ENCODE results near the gene PIK3R1. TPM values are rescaled to one million over a fixed set of nuclear protein-coding genes. Genes with fewer than 3 reads are reported as not detected.

The PIK3R1 gene
- total RNA-seq, 1 donor from 2014 or later, result 89.3 TPM

DNA sequence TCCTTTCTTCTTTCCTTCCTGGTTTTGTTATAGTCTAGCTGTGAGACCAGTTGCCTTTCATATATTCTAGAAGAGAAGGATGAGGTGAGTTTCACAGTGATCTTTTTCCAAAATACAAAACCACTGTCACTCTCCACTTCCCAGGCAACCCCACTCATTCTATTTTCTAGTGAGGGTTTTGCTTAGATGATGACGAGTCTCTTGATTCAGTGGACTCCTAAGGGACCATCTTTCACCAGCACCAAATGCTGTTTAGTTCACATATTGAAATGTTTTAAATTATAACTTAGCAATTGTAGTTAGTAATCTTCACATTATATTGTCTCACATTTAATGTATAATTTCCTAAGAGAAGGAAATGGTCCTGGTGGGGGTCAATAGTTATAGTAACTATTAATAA is 25.2 kb downstream of the PIK3R1 start:
- intact Hi-C loops (cut with DNase I), result no loop called here
- H3K4me1 ChIP-seq, result peaks cover 2 to 62% of the 10 kb centered on the region in 2 donors
- DNase-seq (ENCODE audit: low spot score in 2 of 2), result no peak
- no peaks in the 10 kb centered on the region for H3K36me3 ChIP-seq
- H3K4me3 ChIP-seq, result no peak overlapping the region
- H3K27me3 ChIP-seq, result no peaks in the 10 kb centered on the region
- H3K27ac ChIP-seq, result peak overlapping the region; percentile 39 to 63
- TF ChIP-seq, protein P1, sequence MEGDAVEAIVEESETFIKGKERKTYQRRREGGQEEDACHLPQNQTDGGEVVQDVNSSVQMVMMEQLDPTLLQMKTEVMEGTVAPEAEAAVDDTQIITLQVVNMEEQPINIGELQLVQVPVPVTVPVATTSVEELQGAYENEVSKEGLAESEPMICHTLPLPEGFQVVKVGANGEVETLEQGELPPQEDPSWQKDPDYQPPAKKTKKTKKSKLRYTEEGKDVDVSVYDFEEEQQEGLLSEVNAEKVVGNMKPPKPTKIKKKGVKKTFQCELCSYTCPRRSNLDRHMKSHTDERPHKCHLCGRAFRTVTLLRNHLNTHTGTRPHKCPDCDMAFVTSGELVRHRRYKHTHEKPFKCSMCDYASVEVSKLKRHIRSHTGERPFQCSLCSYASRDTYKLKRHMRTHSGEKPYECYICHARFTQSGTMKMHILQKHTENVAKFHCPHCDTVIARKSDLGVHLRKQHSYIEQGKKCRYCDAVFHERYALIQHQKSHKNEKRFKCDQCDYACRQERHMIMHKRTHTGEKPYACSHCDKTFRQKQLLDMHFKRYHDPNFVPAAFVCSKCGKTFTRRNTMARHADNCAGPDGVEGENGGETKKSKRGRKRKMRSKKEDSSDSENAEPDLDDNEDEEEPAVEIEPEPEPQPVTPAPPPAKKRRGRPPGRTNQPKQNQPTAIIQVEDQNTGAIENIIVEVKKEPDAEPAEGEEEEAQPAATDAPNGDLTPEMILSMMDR (IDR thresholded peaks at IDR 0.05), result no peak
- no peaks in the 10 kb centered on the region for H3K9me3 ChIP-seq

DNA sequence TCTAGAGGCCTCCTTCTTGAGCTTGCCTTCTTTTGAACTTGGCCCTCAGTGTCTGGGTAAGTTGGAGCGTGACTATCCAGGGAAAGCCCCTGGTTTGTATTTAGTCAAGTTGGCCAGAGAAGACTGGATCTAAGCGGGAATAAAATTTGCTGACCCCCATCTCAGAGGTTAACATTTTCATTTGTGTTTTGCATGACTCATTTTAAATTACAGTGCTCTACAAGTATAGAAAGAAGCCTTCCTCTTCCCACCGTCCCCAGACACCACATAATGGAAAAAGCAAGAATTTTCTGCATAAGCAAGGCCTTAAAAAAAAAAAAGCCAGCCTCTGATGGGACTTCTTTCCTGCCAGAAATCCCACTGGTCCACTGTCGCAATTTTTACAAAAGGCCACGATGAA is 27.2 kb downstream of the PIK3R1 start:
- no peaks in the 10 kb centered on the region for H3K9me3 ChIP-seq
- no peaks in the 10 kb centered on the region for H3K36me3 ChIP-seq
- DNase-seq (ENCODE audit: low spot score in 2 of 2), result no peak
- peak overlapping the region; percentile 25 to 40 for H3K27ac ChIP-seq
- TF ChIP-seq, protein P1 (IDR thresholded peaks at IDR 0.05), result no peak
- intact Hi-C loops (cut with DNase I), result no loop called here
- H3K4me1 ChIP-seq, result peaks cover 2 to 50% of the 10 kb centered on the region in 2 donors
- H3K4me3 ChIP-seq, result no peak overlapping the region
- no peaks in the 10 kb centered on the region for H3K27me3 ChIP-seq

DNA sequence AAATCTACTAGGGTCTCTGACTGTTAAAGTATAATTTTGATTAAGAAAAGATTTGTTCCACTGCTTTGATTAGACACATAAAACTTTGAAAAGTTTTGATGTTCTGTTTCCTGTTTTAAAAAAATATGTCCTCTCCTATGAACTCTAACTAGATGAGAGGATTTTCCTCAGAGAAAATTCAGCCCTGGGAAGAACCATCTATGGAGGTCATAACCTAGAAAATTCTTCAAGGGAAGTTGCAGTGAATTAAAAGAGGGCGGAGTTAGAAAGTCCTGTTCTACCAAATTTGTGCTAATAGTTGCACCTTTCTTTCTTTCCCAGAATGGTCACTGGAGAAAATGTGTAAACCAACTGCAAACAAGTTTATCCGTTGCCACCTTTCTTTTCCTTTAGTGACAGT is 27.7 kb downstream of the PIK3R1 start:
- H3K4me1 ChIP-seq, result peaks cover 2 to 44% of the 10 kb centered on the region in 2 donors
- TF ChIP-seq, protein P1 (IDR thresholded peaks at IDR 0.05), result no peak

DNA sequence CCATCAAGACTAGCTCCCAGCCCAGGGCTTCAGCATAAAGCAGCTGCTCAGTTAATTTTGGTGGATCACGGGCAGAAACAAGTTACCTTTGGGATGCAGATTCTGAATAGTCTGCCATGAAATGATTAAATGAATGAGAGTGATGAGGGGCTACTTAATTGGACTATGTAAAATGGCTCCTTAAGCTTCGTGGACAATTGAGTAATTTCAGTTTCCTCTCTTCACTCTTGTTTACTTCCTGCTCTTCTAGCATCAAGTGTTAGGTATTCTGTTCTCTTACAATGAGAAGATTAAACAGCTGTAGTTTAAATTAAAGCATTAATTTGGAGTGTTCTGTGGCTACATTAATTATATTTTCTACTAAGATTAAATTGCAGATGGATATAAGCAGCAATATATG is 28.1 kb downstream of the PIK3R1 start:
- TF ChIP-seq, protein P1 (IDR thresholded peaks at IDR 0.05), result no peak
- H3K4me1 ChIP-seq, result peaks cover 2 to 42% of the 10 kb centered on the region in 2 donors
- peak overlapping the region in 1 of 2 donors; percentile 25 for H3K27ac ChIP-seq
- H3K9me3 ChIP-seq, result no peaks in the 10 kb centered on the region
- no peaks in the 10 kb centered on the region for H3K27me3 ChIP-seq
- DNase-seq (ENCODE audit: low spot score in 2 of 2), result no peak
- H3K4me3 ChIP-seq, result no peak overlapping the region
- no peaks in the 10 kb centered on the region for H3K36me3 ChIP-seq
- intact Hi-C loops (cut with DNase I), result no loop called here

More for the DNA sequence above, 27.7 kb downstream of the PIK3R1 start:
- Histone ChIP-seq H3K27me3 (no peaks in the 10 kb centered on the region), H3K27ac (peak overlapping the region in 1 of 2 donors; percentile 25), H3K36me3 (no peaks in the 10 kb centered on the region), H3K4me3 (no peak overlapping the region), H3K9me3 (no peaks in the 10 kb centered on the region)
- no peak for DNase-seq (ENCODE audit: low spot score in 2 of 2)
- intact Hi-C loops (cut with DNase I), result no loop called here

DNA sequence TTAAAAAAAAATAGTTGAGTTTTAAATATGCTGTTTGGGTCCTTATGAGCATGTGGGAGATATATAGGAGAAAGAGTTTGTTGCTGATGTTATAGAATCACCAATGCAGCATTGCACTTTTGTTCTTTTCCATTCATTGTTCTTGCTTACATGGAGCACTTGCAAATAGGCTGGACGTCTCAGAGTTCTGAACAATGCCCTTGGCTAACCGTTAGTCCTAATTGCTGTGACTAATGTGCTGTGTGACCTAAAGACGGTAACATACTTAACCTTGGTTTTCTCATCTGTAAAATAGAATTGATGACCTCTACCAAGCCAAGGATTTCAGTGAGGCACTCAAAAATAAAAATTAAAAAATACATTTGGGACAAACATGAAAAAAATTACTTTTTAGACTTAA is 29.8 kb downstream of the PIK3R1 start:
- Histone ChIP-seq H3K27ac (no peak overlapping the region), H3K4me3 (no peak overlapping the region), H3K9me3 (no peaks in the 10 kb centered on the region), H3K36me3 (no peaks in the 10 kb centered on the region), H3K4me1 (peaks cover 7 to 46% of the 10 kb centered on the region in 2 donors), H3K27me3 (no peaks in the 10 kb centered on the region)
- intact Hi-C loops (cut with DNase I), result no loop called here
- DNase-seq (ENCODE audit: low spot score in 2 of 2), result no peak
- TF ChIP-seq, protein P1 (IDR thresholded peaks at IDR 0.05), result no peak

DNA sequence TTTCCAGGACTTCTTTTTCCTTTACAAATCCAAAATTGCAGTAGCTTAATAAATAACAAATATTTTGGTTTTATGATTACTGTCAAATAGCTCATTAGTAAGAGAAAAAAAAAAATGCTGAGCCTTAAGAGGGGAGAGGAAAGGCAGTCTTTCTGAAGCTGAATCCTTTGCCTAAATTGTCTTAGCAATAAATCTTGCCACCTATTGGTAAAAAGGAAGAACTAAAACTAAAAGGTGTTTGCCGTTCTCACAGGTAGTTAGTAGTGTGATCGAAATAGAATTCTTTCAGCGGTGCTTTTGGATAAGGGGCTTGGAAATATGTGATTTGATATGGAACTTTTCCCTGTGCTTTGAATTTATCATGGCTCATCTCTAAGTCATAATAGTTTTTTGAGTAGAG is 31.2 kb downstream of the PIK3R1 start:
- no peak overlapping the region for H3K4me3 ChIP-seq
- H3K27ac ChIP-seq, result no peak overlapping the region
- TF ChIP-seq, protein P1 (IDR thresholded peaks at IDR 0.05), result no peak
- intact Hi-C loops (cut with DNase I), result no loop called here
- H3K4me1 ChIP-seq, result peaks cover 11 to 50% of the 10 kb centered on the region in 2 donors
- H3K27me3 ChIP-seq, result no peaks in the 10 kb centered on the region
- no peaks in the 10 kb centered on the region for H3K36me3 ChIP-seq
- H3K9me3 ChIP-seq, result no peaks in the 10 kb centered on the region
- no peak for DNase-seq (ENCODE audit: low spot score in 2 of 2)

Measured in ascending aorta (tissue), 2 donors.